IMR-90 (cell line): ENCODE measurements around the gene DTX1. TPM values are rescaled to one million over a fixed set of nuclear protein-coding genes. Genes with fewer than 3 reads are reported as not detected.
A peak's percentile ranks its signal among the peaks of the same experiment; 100 is the strongest.

Experiments used
- ATAC-seq: fragments of 200-7000 bp; cut with Tn5 transposase; 2 replicates; pipeline ENCODE4 v1.9.1; 2020; ENCODE audit warnings: low read depth, mild to moderate bottlenecking, moderate library complexity
- BruUV-seq: library from RNA; stranded (reverse); fragments of 400-500 nt; replicated peaks from 2 replicates; lab custom pipeline; 2021; lab: Mats Ljungman, UMichigan
- CTCF ChIA-PET: fragments of 300-600 bp; formaldehyde crosslinking; extraction: SDS; loops from one replicate; lab custom pipeline; 2021; ENCODE audit warnings: antibody characterized with exemption; lab: Yijun Ruan, JAX
- POLR2A ChIA-PET: fragments of 300-600 bp; sonication (Branson Sonifier 250); formaldehyde crosslinking; loops from one replicate; lab custom pipeline; 2022; ENCODE audit warnings: antibody characterized with exemption; ENCODE audit not compliant: unreplicated experiment; lab: Charles Lee
- DNase-seq: peaks from one replicate; pipeline ENCODE4 v3.0.0; 2013
- H2AFZ ChIP-seq: replicated peaks from 2 replicates; pipeline ENCODE3; 2013; ENCODE audit warnings: low read length, mild to moderate bottlenecking; ENCODE audit not compliant: poor library complexity
- H2AK5ac ChIP-seq: 2 replicates; pipeline ENCODE4 v1.6.1; 2013; ENCODE audit warnings: low read depth, low read length, inconsistent platforms
- H2AK9ac ChIP-seq: replicated peaks from 2 replicates; pipeline ENCODE3; 2013; ENCODE audit warnings: mild to moderate bottlenecking, low read depth, low read length, moderate library complexity; ENCODE audit not compliant: poor library complexity
- H2BK120ac ChIP-seq: 2 replicates; pipeline ENCODE4 v1.6.1; 2013; ENCODE audit warnings: low read depth, low read length, inconsistent platforms
- H2BK15ac ChIP-seq: 3 replicates; pipeline ENCODE4 v1.6.1; 2013; ENCODE audit warnings: low read depth, low read length, inconsistent platforms
- H2BK20ac ChIP-seq: 2 replicates; pipeline ENCODE4 v1.6.1; 2013; ENCODE audit warnings: low read depth, mild to moderate bottlenecking, inconsistent platforms, low read length, moderate library complexity
- H2BK5ac ChIP-seq: 2 replicates; pipeline ENCODE4 v1.6.1; 2013; ENCODE audit warnings: mild to moderate bottlenecking, low read depth, low read length, inconsistent platforms; ENCODE audit not compliant: poor library complexity, severe bottlenecking
- H3K14ac ChIP-seq: replicated peaks from 2 replicates; pipeline ENCODE4 v1.6.1; 2013; ENCODE audit warnings: low read depth, low read length, inconsistent platforms
- H3K18ac ChIP-seq: 2 replicates; pipeline ENCODE4 v1.6.1; 2013; ENCODE audit warnings: low read depth, low read length, control low read depth
- H3K23ac ChIP-seq: 2 replicates; pipeline ENCODE4 v1.6.1; 2013; ENCODE audit warnings: low read depth, low read length, inconsistent platforms
- H3K27ac ChIP-seq: 2 replicates; pipeline ENCODE4 v1.5.1; 2013; ENCODE audit warnings: mild to moderate bottlenecking, control low read depth, low read length; ENCODE audit not compliant: insufficient read depth
- H3K27me3 ChIP-seq: 2 replicates; pipeline ENCODE4 v1.6.1; 2013; ENCODE audit warnings: low read length; ENCODE audit not compliant: control insufficient read depth, insufficient read depth
- H3K36me3 ChIP-seq: 2 replicates; pipeline ENCODE4 v1.6.1; 2013; ENCODE audit warnings: low read length, mixed read lengths; ENCODE audit not compliant: control insufficient read depth, insufficient read depth
- H3K4ac ChIP-seq: 2 replicates; pipeline ENCODE4 v1.6.1; 2013; ENCODE audit warnings: low read depth, low read length, inconsistent platforms
- H3K4me1 ChIP-seq: 2 replicates; pipeline ENCODE4 v1.6.1; 2013; ENCODE audit warnings: low read length, mixed read lengths; ENCODE audit not compliant: control insufficient read depth, insufficient read depth
- H3K4me2 ChIP-seq: 2 replicates; pipeline ENCODE4 v1.6.1; 2013; ENCODE audit warnings: low read depth, mild to moderate bottlenecking, control low read depth, low read length, moderate library complexity
- H3K4me3 ChIP-seq: 2 replicates; pipeline ENCODE4 v1.5.1; 2013; ENCODE audit warnings: low read depth, mild to moderate bottlenecking, control low read depth, low read length, moderate library complexity; ENCODE audit not compliant: insufficient read depth
- H3K56ac ChIP-seq: 2 replicates; pipeline ENCODE4 v1.6.1; 2013; ENCODE audit warnings: low read length, inconsistent platforms; ENCODE audit not compliant: insufficient read depth; ENCODE audit errors: extremely low read depth
- H3K79me1 ChIP-seq, 2 experiments: 2 replicates each; pipeline ENCODE4 v1.6.1; 2013; ENCODE audit warnings: low read length in 2 of 2, inconsistent platforms in 1 of 2, low read depth in 1 of 2
- H3K9ac ChIP-seq: 2 replicates; pipeline ENCODE4 v1.6.1; 2013; ENCODE audit warnings: low read depth, low read length, control low read depth
- H3K9me1 ChIP-seq: 2 replicates; pipeline ENCODE4 v1.6.1; 2013; ENCODE audit warnings: low read length, inconsistent platforms; ENCODE audit not compliant: insufficient read depth
- H3K9me3 ChIP-seq: 2 replicates; pipeline ENCODE4 v1.6.1; 2013; ENCODE audit warnings: low read length; ENCODE audit not compliant: control insufficient read depth, insufficient read depth
- H4K20me1 ChIP-seq: 2 replicates; pipeline ENCODE4 v1.6.1; 2013; ENCODE audit warnings: low read length, inconsistent platforms; ENCODE audit not compliant: insufficient read depth
- H4K5ac ChIP-seq: 2 replicates; pipeline ENCODE4 v1.6.1; 2013; ENCODE audit warnings: mild to moderate bottlenecking, low read depth, low read length, control low read depth
- H4K8ac ChIP-seq, 2 experiments: 2 replicates each; pipeline ENCODE4 v1.6.1; 2013; ENCODE audit warnings: low read depth in 2 of 2, low read length in 2 of 2, control low read depth in 1 of 2, inconsistent platforms in 1 of 2
- H4K91ac ChIP-seq: 2 replicates; pipeline ENCODE4 v1.6.1; 2013; ENCODE audit warnings: low read depth, low read length, inconsistent platforms; ENCODE audit not compliant: insufficient read depth
- BHLHE40 ChIP-seq: fragments of 150-350 bp; IDR thresholded peaks from 2 replicates; pipeline ENCODE4 v1.6.1; 2016; ENCODE audit warnings: mild to moderate bottlenecking, low read depth, low read length
- CEBPB ChIP-seq: IDR thresholded peaks from 2 replicates; pipeline ENCODE4 v1.6.1; 2012; ENCODE audit warnings: low read depth, low read length, improper control_type of control experiment
- MAZ ChIP-seq: IDR thresholded peaks from 2 replicates; pipeline ENCODE4 v1.6.1; 2012; ENCODE audit warnings: low read depth, mild to moderate bottlenecking, low read length, improper control_type of control experiment, moderate library complexity, borderline replicate concordance
- MXI1 ChIP-seq: IDR thresholded peaks from 2 replicates; pipeline ENCODE4 v1.6.1; 2012; ENCODE audit warnings: low read depth, mild to moderate bottlenecking, low read length, moderate library complexity, borderline replicate concordance
- NFE2L2 ChIP-seq: fragments of 150-350 bp; IDR thresholded peaks from 2 replicates; pipeline ENCODE4 v1.6.1; 2016; ENCODE audit warnings: low read depth, mild to moderate bottlenecking, low read length
- POLR2A ChIP-seq: IDR thresholded peaks from 2 replicates; pipeline ENCODE4 v1.6.1; 2012; ENCODE audit warnings: mild to moderate bottlenecking, low read depth, low read length
- RAD21 ChIP-seq: IDR thresholded peaks from 2 replicates; pipeline ENCODE4 v1.6.1; 2012; ENCODE audit warnings: low read length, improper control_type of control experiment
- RCOR1 ChIP-seq: IDR thresholded peaks from 2 replicates; pipeline ENCODE4 v1.6.1; 2012; ENCODE audit warnings: mild to moderate bottlenecking, low read length, improper control_type of control experiment; ENCODE audit not compliant: insufficient replicate concordance
- RFX5 ChIP-seq: IDR thresholded peaks from 2 replicates; pipeline ENCODE4 v1.8.0; 2012; ENCODE audit warnings: low read depth, mild to moderate bottlenecking, low read length, moderate library complexity
- SMC3 ChIP-seq: fragments of 150-350 bp; IDR thresholded peaks from 2 replicates; pipeline ENCODE4 v1.6.1; 2016; ENCODE audit warnings: low read depth, mild to moderate bottlenecking, antibody characterized with exemption, low read length, moderate library complexity
- WGBS, 2 experiments: methylation state at CpG; one replicate each; pipeline versions ENCODE4 v1.1.5 to v1.1.7; 2013; ENCODE audit warnings: missing lambda C conversion rate in 2 of 2; ENCODE audit not compliant: insufficient read length in 1 of 2; ENCODE audit errors: extremely low coverage in 2 of 2; 5-methylcytosine and 5-hydroxymethylcytosine counted together
- dilution Hi-C: fragments of 300-500 bp; cut with HindIII; formaldehyde crosslinking; loops from one replicate; pipeline ENCODE4 v1.14.3; 2018; ENCODE audit warnings: low sequenced_read_pairs; ENCODE audit not compliant: unreplicated experiment
- in situ Hi-C: fragments of 300-500 bp; cut with MboI; formaldehyde crosslinking; loops from 3 replicates; pipeline ENCODE4 v1.14.3; 2019; ENCODE audit warnings: low sequenced_read_pairs, inconsistent platforms, mixed read lengths
- intact Hi-C: fragments of 100-400 bp; cut with micrococcal nuclease; formaldehyde crosslinking; loops from 2 replicates; pipeline ENCODE4 v1.10.0; 2022
- polyA plus RNA-seq, 3 experiments: library from polyadenylated mRNA; depleted of rRNA; stranded (reverse); fragments of >200 nt; gene quantifications; 2 replicates each; pipeline ENCODE4 v1.2.3, GENCODE V29; 2012; ENCODE audit warnings: low replicate concordance in 1 of 3
- total RNA-seq: library from RNA; depleted of rRNA; stranded (reverse); fragments of >200 nt; gene quantifications from 2 replicates; pipeline ENCODE4 v1.2.3, GENCODE V29; 2012
- TF ChIP-seq, protein P1 (sequence below): fragments of 150-350 bp; IDR thresholded peaks from 2 replicates; pipeline ENCODE4 v1.6.1; 2017; ENCODE audit warnings: mild to moderate bottlenecking, antibody characterized with exemption, low read length, low read depth
- TF ChIP-seq, protein P2 (sequence below): conservative IDR thresholded peaks from 2 replicates; pipeline ENCODE4 v1.5.1; 2012; ENCODE audit warnings: mild to moderate bottlenecking, low read depth, low read length, improper control_type of control experiment
- TF ChIP-seq, protein P3 (sequence below): fragments of 150-350 bp; IDR thresholded peaks from 2 replicates; pipeline ENCODE4 v1.6.1; 2016; ENCODE audit warnings: low read depth, mild to moderate bottlenecking, low read length, moderate library complexity, borderline replicate concordance

The DTX1 gene
- total and polyA plus RNA-seq, 2 of the 4 experiments (the other 2 are of a cell fraction) = not detected

- DNase-seq = no peak
- WGBS, 2 experiments = 5% methylated on average over 14 of the region's 43 CpGs; no CpG with 5 or more reads in 1 of the 2 experiments
- Histone ChIP-seq H2BK20ac (no peak overlapping the region), H2AK9ac (no peak overlapping the region), H4K8ac (no peak overlapping the region), H3K4me1 (no peaks in the 10 kb centered on the region), H2BK15ac (no peak overlapping the region), H2BK5ac (no peak overlapping the region), H3K9ac (no peak overlapping the region), H3K79me1 (no peaks in the 10 kb centered on the region), H3K36me3 (no peaks in the 10 kb centered on the region), H2BK120ac (no peak overlapping the region), H3K4ac (no peak overlapping the region), H3K18ac (no peak overlapping the region), H3K4me2 (no peak overlapping the region), H3K4me3 (no peak overlapping the region), H2AK5ac (no peak overlapping the region), H3K56ac (no peak overlapping the region), H2AFZ (peak overlapping the region; percentile 43), H3K9me1 (no peaks in the 10 kb centered on the region), H3K27me3 (peaks cover 5% of the 10 kb centered on the region; the same call in 1 of the 2 replicates), H3K23ac (no peak overlapping the region), H4K91ac (no peak overlapping the region), H4K5ac (no peak overlapping the region), H3K14ac (no peak overlapping the region), H4K20me1 (no peaks in the 10 kb centered on the region), H3K9me3 (no peaks in the 10 kb centered on the region), H3K27ac (no peak overlapping the region)
- CTCF ChIA-PET = no interaction called here
- POLR2A ChIA-PET = no interaction called here
- in situ Hi-C loops = no loop called here
- no TSS peak for BruUV-seq
- ATAC-seq = no peak
- no peak for TF ChIP-seq MXI1
- TF ChIP-seq, protein P1, sequence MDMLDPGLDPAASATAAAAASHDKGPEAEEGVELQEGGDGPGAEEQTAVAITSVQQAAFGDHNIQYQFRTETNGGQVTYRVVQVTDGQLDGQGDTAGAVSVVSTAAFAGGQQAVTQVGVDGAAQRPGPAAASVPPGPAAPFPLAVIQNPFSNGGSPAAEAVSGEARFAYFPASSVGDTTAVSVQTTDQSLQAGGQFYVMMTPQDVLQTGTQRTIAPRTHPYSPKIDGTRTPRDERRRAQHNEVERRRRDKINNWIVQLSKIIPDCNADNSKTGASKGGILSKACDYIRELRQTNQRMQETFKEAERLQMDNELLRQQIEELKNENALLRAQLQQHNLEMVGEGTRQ = no peak
- TF ChIP-seq CEBPB = no peak
- TF ChIP-seq RAD21 = no peak
- TF ChIP-seq, protein P2, sequence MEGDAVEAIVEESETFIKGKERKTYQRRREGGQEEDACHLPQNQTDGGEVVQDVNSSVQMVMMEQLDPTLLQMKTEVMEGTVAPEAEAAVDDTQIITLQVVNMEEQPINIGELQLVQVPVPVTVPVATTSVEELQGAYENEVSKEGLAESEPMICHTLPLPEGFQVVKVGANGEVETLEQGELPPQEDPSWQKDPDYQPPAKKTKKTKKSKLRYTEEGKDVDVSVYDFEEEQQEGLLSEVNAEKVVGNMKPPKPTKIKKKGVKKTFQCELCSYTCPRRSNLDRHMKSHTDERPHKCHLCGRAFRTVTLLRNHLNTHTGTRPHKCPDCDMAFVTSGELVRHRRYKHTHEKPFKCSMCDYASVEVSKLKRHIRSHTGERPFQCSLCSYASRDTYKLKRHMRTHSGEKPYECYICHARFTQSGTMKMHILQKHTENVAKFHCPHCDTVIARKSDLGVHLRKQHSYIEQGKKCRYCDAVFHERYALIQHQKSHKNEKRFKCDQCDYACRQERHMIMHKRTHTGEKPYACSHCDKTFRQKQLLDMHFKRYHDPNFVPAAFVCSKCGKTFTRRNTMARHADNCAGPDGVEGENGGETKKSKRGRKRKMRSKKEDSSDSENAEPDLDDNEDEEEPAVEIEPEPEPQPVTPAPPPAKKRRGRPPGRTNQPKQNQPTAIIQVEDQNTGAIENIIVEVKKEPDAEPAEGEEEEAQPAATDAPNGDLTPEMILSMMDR = no peak
- TF ChIP-seq SMC3 = no peak
- no peak for TF ChIP-seq RCOR1
- no peak for TF ChIP-seq MAZ
- TF ChIP-seq RFX5 = no peak
- TF ChIP-seq NFE2L2 = no peak
- TF ChIP-seq, protein P3, sequence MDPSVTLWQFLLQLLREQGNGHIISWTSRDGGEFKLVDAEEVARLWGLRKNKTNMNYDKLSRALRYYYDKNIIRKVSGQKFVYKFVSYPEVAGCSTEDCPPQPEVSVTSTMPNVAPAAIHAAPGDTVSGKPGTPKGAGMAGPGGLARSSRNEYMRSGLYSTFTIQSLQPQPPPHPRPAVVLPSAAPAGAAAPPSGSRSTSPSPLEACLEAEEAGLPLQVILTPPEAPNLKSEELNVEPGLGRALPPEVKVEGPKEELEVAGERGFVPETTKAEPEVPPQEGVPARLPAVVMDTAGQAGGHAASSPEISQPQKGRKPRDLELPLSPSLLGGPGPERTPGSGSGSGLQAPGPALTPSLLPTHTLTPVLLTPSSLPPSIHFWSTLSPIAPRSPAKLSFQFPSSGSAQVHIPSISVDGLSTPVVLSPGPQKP = no peak
- TF ChIP-seq POLR2A = no peak
- TF ChIP-seq BHLHE40 = no peak
- dilution Hi-C loops = no loop called here
- intact Hi-C loops = no loop called here
Observed at GRCh38 chr12:113103756-113104450, 47.4 kb downstream of the DTX1 start.
